Measurements from ENCODE around the gene EPHA6. TPM values are rescaled to one million over a fixed set of nuclear protein-coding genes. Genes with fewer than 3 reads are reported as not detected.

Gene EPHA6
- total and polyA plus RNA-seq, 2 donors (not counting 3 experiments of a cell fraction or from before 2014, with no cell fraction given), result not detected

- Histone ChIP-seq H3K27me3 (ENCODE audit: control insufficient read depth in 2 of 2, insufficient read depth in 2 of 2, low read length in 2 of 2) (no peaks in the 10 kb centered on the region), H3K4me2 (ENCODE audit: insufficient read depth, low read length) (no peak overlapping the region), H3K4me1 (ENCODE audit: control insufficient read depth, extremely low read depth, insufficient read depth, low read length) (no peaks in the 10 kb centered on the region), H3K9me3 (replicated peaks; ENCODE audit: control insufficient read depth, insufficient read depth, low read length) (peaks cover 3% of the 10 kb centered on the region), H3K36me3 (ENCODE audit: control insufficient read depth in 2 of 2, extremely low read depth in 1 of 2, insufficient read depth in 2 of 2, low read length in 2 of 2) (no peaks in the 10 kb centered on the region), H3K4me3 (replicated peaks in 1 of 3; ENCODE audit: insufficient read depth in 1 of 3, low read depth in 1 of 3, low read length in 3 of 3) (no peak overlapping the region), H3K9ac (replicated peaks; ENCODE audit: extremely low read depth, insufficient read depth, low read length) (no peak overlapping the region), H2AFZ (ENCODE audit: low read depth, low read length) (no peak overlapping the region), H4K20me1 (replicated peaks; ENCODE audit: control insufficient read depth, extremely low read depth, insufficient read depth, low read length) (no peaks in the 10 kb centered on the region), H3K27ac (ENCODE audit: insufficient read depth, low read depth, low read length) (no peak overlapping the region), H3K9me1 (replicated peaks; ENCODE audit: control insufficient read depth, extremely low read depth, insufficient read depth, low read length) (no peaks in the 10 kb centered on the region), H3K79me2 (ENCODE audit: control insufficient read depth, insufficient read depth, low read length) (no peaks in the 10 kb centered on the region)
- CTCF ChIA-PET, result no interaction called here
- TF ChIP-seq MYC (IDR thresholded peaks at IDR 0.05; ENCODE audit: low read depth, low read length) (no peak), MAX (IDR thresholded peaks at IDR 0.05; ENCODE audit: insufficient read depth, insufficient read length) (no peak), GATA2 (IDR thresholded peaks at IDR 0.05; ENCODE audit: insufficient read depth, insufficient read length, low read depth, low read length) (no peak), POLR2A (IDR thresholded peaks at IDR 0.05; ENCODE audit: low read depth, low read length) (no peak)
- FAIRE-seq (no peak), DNase-seq (ENCODE audit: low read depth, low spot score) (no peak)
- dilution Hi-C loops (cut with MboI; ENCODE audit: extremely low pct_ligation_motif_present, low sequenced_read_pairs), result no loop called here
- POLR2A ChIA-PET, result no interaction called here
- intact Hi-C loops (cut with micrococcal nuclease), result no loop called here
- no TSS peak for BruUV-seq (replicated peaks)
These were observed 681.5 kb downstream of the EPHA6 start for GRCh38 chr3:97495896-97496295.

- Histone ChIP-seq H2AFZ (ENCODE audit: low read depth, low read length) (no peak overlapping the region), H3K9me1 (replicated peaks; ENCODE audit: control insufficient read depth, extremely low read depth, insufficient read depth, low read length) (no peaks in the 10 kb centered on the region), H3K9me3 (replicated peaks; ENCODE audit: control insufficient read depth, insufficient read depth, low read length) (peaks cover 3% of the 10 kb centered on the region), H3K4me1 (ENCODE audit: control insufficient read depth, extremely low read depth, insufficient read depth, low read length) (no peaks in the 10 kb centered on the region), H3K4me2 (ENCODE audit: insufficient read depth, low read length) (no peak overlapping the region), H3K36me3 (ENCODE audit: control insufficient read depth in 2 of 2, extremely low read depth in 1 of 2, insufficient read depth in 2 of 2, low read length in 2 of 2) (no peaks in the 10 kb centered on the region), H3K9ac (replicated peaks; ENCODE audit: extremely low read depth, insufficient read depth, low read length) (no peak overlapping the region), H3K27ac (ENCODE audit: insufficient read depth, low read depth, low read length) (no peak overlapping the region), H3K4me3 (replicated peaks in 1 of 3; ENCODE audit: insufficient read depth in 1 of 3, low read depth in 1 of 3, low read length in 3 of 3) (no peak overlapping the region), H3K79me2 (ENCODE audit: control insufficient read depth, insufficient read depth, low read length) (no peaks in the 10 kb centered on the region), H3K27me3 (ENCODE audit: control insufficient read depth in 2 of 2, insufficient read depth in 2 of 2, low read length in 2 of 2) (no peaks in the 10 kb centered on the region), H4K20me1 (replicated peaks; ENCODE audit: control insufficient read depth, extremely low read depth, insufficient read depth, low read length) (no peaks in the 10 kb centered on the region)
- no TSS peak for BruUV-seq (replicated peaks)
- CTCF ChIA-PET, result no interaction called here
- no peak for FAIRE-seq
- dilution Hi-C loops (cut with MboI; ENCODE audit: extremely low pct_ligation_motif_present, low sequenced_read_pairs) (no loop called here), intact Hi-C loops (cut with micrococcal nuclease) (no loop called here)
- DNase-seq (ENCODE audit: low read depth, low spot score), result no peak
- no peak for TF ChIP-seq MAX (IDR thresholded peaks at IDR 0.05; ENCODE audit: insufficient read depth, insufficient read length)
- no peak for TF ChIP-seq CTCF (IDR thresholded peaks at IDR 0.05; ENCODE audit: extremely low read depth in 1 of 2, insufficient read depth in 1 of 2, low read depth in 1 of 2, low read length in 2 of 2)
- TF ChIP-seq MYC (IDR thresholded peaks at IDR 0.05; ENCODE audit: low read depth, low read length), result no peak
- TF ChIP-seq FOS (IDR thresholded peaks at IDR 0.05; ENCODE audit: borderline replicate concordance, insufficient read depth, low read length), result no peak
- no peak for TF ChIP-seq POLR2A (IDR thresholded peaks at IDR 0.05; ENCODE audit: low read depth, low read length)
- no peak for TF ChIP-seq EZH2 (IDR thresholded peaks at IDR 0.05; ENCODE audit: borderline replicate concordance, low read depth, low read length, severe bottlenecking)
- POLR2A ChIA-PET, result no interaction called here
These were observed 682.7 kb downstream of the EPHA6 start for GRCh38 chr3:97497138-97497537.

Measured in endothelial cell of umbilical vein (primary cell).